ENCODE data around the gene SLC7A4. TPM values are rescaled to one million over a fixed set of nuclear protein-coding genes. Genes with fewer than 3 reads are reported as not detected.

The SLC7A4 gene
- total and polyA plus RNA-seq, 5 donors: 0.33 to 1.9 (median 0.59) TPM

DNA sequence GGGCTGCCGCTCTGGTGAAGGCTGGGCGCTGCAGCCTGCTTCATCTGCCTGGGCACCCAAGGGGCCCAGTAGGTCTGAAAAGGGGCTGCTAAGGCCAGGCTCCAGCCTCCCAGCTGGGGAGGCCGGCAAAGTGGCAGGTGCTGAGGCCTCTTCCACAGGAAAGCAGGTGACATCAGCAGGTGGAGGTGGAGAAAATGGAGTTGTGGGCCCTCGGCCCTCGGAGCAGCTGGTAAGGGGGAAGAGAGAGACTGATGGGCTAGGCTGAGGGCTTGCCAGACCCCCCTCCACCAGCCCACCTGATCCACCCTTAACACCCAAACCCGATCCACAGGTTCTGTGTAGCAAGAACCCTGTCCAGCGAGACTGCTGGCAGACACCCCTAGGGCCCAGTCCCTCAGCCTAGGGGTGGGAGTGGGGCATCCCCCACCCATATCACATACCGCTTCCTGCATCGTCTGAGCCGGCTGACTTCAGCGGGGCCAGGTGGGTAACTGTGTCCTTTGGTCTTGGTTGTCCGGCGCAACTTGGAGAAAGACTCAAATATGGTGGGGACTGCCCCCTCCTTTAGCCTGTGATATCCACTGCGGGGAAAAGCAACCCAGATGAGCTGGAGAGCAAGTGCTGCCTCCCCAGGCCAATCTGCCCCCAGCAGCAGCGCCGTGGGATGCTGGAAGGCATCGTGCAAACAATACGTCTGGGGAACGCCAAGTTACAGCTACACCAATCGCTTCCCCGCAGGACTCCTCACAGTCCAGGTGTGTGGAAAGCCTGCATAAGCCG lies 32.0 kb downstream of the SLC7A4 start:
- peak overlapping the region; percentile 86 for H3K27ac ChIP-seq (ENCODE audit: low read length)
- H3K4me3 ChIP-seq (ENCODE audit: low read length): peak overlapping the region; percentile 73
- peaks cover 7% of the 10 kb centered on the region for H3K4me1 ChIP-seq (ENCODE audit: control insufficient read depth, insufficient read depth, low read length)
- DNase-seq: peak in 2 of 3 donors; percentile 42 to 58
- ATAC-seq: no peak
- 57% methylated on average over 22 of the region's 22 CpGs for WGBS
- no peaks in the 10 kb centered on the region for H3K9me3 ChIP-seq (ENCODE audit: control insufficient read depth, low read length)
- H3K27me3 ChIP-seq (ENCODE audit: control insufficient read depth, insufficient read depth): no peaks in the 10 kb centered on the region
- intact Hi-C loops (cut with DNase I): no loop called here

DNA sequence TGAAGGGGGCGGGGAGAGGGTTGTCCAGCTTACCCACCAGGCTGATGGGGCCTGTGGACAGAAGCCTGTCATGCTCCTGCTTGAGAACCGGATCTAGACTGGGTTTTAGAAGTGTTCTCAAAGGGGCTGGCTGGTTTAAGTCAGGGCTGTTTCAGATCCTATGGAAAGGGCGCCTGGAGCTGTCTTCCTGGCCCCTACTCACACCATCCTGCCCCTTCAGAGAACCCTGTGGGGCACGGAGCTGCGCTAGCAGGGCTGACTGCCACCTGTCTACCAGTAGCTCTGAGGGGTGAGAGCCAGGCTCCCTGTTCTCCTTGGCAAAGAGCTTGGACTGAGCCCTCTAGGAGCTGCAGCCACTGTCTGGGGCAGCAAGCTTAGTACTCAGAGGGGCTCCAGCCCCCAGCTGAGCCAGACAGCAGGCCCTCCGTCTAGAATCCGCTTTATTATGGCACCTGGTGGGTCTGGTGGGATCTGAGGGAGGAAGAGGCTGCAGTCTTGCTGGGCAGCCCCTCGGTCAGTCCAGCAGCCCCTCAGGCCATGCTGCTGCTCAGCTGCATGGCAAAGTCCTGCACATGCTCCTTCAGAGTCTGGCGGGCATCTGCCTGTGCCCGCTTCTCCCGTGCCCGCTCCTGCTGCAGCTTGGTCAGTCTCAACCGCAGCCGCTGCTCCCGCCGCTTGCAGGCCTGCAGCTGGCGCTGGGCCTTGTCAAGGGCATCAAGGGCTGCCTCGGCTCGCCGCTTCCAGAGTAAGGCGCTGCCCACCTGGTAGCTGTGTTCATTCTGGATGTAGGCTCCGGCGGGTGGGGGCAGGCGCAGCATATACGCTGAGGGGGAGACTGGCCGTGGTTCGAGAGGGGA lies 32.8 kb downstream of the SLC7A4 start:
- no peak overlapping the region for H3K4me3 ChIP-seq (ENCODE audit: low read length)

DNA sequence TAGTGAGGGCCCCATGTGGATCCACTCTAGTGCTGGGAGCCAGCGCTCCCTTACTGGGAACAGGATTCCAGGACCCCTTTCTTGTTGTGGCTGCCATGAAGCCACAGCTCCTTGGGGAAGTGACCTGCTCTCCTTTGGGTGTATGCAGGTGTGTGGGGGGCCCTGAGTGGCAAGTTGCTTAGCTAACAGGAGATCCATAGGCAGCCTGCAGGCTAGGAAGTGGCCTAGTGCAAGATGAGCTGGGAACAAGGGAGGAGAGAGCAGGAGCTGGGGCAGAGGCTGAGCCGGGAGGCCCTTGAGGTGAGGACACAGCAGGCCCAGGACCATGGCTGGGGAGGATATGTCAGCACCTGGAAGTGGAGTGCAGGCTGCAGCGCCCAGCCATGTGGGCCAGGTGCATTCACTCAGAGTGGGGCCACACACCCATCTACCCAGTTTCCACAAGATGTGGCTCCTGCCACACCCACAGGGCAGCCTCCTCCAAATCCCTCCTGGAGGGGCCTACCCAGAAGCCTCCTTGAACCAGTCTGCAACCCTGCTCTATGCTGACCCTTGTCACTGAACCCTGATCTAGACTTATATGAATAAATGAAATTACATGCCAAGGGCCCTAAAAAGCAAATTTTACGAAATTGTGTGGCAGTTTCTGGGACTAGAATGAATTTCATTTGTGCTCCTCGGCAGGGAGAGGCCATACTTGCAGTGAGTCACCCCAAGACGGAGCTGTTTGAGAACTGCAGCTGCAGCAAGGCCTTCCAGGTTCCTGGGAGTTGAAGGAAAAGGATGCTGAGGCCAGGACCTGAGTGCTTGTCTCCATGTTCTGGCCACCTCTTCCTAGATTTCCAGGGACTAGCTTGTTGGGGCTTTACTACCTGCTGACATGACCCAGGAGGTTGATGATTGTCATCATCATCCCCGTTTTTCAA lies 33.7 kb downstream of the SLC7A4 start:
- H3K27me3 ChIP-seq (ENCODE audit: control insufficient read depth, insufficient read depth): no peaks in the 10 kb centered on the region
- ATAC-seq (no peak), DNase-seq (peak in 2 of 3 donors; percentile 35 to 45)
- 62% methylated on average over 7 of the region's 7 CpGs for WGBS
- H3K27ac ChIP-seq (ENCODE audit: low read length): no peak overlapping the region
- intact Hi-C loops (cut with DNase I): no loop called here
- peaks cover 7% of the 10 kb centered on the region for H3K4me1 ChIP-seq (ENCODE audit: control insufficient read depth, insufficient read depth, low read length)
- no peak overlapping the region for H3K4me3 ChIP-seq (ENCODE audit: low read length)
- no peaks in the 10 kb centered on the region for H3K9me3 ChIP-seq (ENCODE audit: control insufficient read depth, low read length)

More for the DNA sequence above, 32.8 kb downstream of the SLC7A4 start:
- ATAC-seq (no peak), DNase-seq (peak in 2 of 3 donors; percentile 60 to 64)
- 88% methylated on average over 27 of the region's 27 CpGs for WGBS
- Histone ChIP-seq H3K4me1 (ENCODE audit: control insufficient read depth, insufficient read depth, low read length) (peaks cover 7% of the 10 kb centered on the region), H3K27me3 (ENCODE audit: control insufficient read depth, insufficient read depth) (no peaks in the 10 kb centered on the region), H3K9me3 (ENCODE audit: control insufficient read depth, low read length) (no peaks in the 10 kb centered on the region), H3K27ac (ENCODE audit: low read length) (no peak overlapping the region)
- intact Hi-C loops (cut with DNase I): no loop called here

DNA sequence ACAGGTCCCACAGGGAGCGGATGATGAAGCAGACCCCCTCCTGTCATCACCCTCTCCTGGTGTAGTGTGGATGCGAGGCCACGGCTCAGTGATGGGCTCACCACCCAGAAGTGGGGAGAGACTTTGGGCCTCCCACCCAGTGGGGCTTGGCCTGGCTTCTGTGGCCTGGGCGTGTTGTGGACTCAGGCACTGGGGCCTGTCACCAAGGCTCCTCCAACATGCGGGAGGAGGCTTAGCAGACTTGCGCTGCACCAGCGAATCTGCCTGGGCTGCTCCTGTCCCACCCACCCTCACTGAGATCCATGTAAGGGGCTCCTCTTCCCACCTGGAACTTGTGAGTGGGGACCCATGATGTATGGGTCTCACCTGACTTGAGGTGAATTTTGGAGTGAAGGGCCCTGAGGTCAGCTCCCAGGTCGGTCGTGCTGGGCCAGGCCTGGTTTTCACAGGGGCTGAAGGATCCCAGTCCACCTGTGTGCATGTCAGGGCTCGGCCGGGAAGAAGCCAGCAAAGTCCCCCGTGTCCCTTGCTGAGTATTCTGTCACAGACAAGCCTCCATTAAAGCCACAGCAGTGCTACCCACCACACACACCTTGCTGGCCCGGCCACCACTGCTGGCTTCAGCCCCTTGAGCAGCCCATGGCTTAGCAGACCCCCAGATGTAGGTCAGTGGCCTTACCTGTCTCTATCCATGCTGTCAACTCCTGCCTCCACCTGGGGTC lies 34.7 kb downstream of the SLC7A4 start:
- WGBS: 76% methylated on average over 13 of the region's 13 CpGs
- Histone ChIP-seq H3K27me3 (ENCODE audit: control insufficient read depth, insufficient read depth) (no peaks in the 10 kb centered on the region), H3K27ac (ENCODE audit: low read length) (no peak overlapping the region), H3K9me3 (ENCODE audit: control insufficient read depth, low read length) (no peaks in the 10 kb centered on the region), H3K4me3 (ENCODE audit: low read length) (no peak overlapping the region), H3K4me1 (ENCODE audit: control insufficient read depth, insufficient read depth, low read length) (peaks cover 7% of the 10 kb centered on the region)
- intact Hi-C loops (cut with DNase I): no loop called here
- DNase-seq: peak; percentile 14 to 42 (median 37)
- no peak for ATAC-seq

DNA sequence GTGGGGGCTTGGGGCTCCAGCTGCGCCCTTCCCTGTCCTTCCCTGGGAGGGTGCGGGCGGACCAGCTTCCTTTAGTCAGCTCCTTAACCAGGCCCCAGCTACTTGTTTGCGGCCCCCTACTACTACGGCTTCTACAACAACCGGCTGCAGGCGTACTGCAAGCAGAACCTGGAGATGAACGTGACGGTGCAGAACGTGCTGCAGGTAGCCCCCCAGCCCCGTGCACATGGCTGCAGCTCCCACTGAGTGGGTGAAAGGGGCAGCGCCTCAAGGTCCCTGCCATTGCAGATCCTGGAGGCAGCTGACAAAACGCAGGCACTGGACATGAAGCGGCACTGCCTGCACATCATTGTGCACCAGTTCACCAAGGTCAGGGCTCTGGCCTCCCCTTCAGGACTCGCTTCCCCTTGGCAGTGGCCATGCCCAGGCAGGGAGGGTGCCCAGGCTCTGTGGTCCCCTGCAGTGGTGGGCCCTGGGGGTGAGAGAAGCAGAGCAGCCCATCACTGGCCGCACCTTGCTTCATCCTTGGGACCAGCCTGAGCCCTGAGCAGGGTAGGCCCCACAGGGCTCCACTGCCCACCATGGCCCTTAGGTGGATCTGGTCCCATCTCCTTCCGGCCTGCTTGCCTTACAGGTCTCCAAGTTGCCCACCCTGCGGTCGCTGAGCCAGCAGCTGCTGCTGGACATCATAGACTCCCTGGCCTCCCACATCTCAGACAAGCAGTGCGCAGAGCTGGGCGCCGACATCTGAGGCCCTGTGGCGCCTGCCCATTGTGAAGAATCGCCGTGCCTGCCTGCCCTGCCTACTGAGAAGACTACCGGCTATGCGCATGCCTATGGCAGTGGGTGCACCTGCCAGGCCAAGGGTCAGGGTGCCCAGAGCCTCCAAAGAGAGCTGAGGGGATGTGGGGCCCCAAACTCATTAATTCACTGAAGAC lies 35.5 kb downstream of the SLC7A4 start:
- ATAC-seq (no peak), DNase-seq (peak in 2 of 3 donors; percentile 60 to 61)
- H3K27me3 ChIP-seq (ENCODE audit: control insufficient read depth, insufficient read depth): no peaks in the 10 kb centered on the region
- intact Hi-C loops (cut with DNase I): no loop called here
- WGBS: 85% methylated on average over 27 of the region's 27 CpGs
- H3K4me3 ChIP-seq (ENCODE audit: low read length): no peak overlapping the region
- H3K9me3 ChIP-seq (ENCODE audit: control insufficient read depth, low read length): no peaks in the 10 kb centered on the region
- H3K27ac ChIP-seq (ENCODE audit: low read length): no peak overlapping the region
- H3K4me1 ChIP-seq (ENCODE audit: control insufficient read depth, insufficient read depth, low read length): peaks cover 7% of the 10 kb centered on the region

DNA sequence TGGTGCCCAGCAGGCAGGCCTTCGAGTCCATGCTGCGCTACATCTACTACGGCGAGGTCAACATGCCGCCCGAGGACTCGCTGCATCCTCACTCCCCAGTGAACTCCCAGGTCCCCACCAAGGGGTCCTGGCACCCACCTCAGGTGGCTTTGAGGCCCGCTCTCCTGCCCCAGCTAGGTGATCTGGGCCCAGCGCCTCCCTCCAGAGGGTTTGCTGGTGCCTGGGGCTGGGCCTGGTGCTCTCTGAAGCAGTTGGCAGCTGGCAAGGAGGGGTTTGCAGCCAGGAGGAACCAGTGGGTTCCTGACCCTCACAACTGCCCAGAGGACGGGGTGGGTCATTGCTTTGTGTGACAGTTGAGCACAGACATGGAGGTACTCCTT lies 36.3 kb downstream of the SLC7A4 start:
- Histone ChIP-seq H3K27me3 (ENCODE audit: control insufficient read depth, insufficient read depth) (no peaks in the 10 kb centered on the region), H3K4me1 (ENCODE audit: control insufficient read depth, insufficient read depth, low read length) (peaks cover 7% of the 10 kb centered on the region), H3K27ac (ENCODE audit: low read length) (no peak overlapping the region), H3K4me3 (ENCODE audit: low read length) (no peak overlapping the region), H3K9me3 (ENCODE audit: control insufficient read depth, low read length) (no peaks in the 10 kb centered on the region)
- 90% methylated on average over 10 of the region's 10 CpGs for WGBS
- DNase-seq (peak in 2 of 3 donors; percentile 44 to 51), ATAC-seq (no peak)
- intact Hi-C loops (cut with DNase I): no loop called here

DNA sequence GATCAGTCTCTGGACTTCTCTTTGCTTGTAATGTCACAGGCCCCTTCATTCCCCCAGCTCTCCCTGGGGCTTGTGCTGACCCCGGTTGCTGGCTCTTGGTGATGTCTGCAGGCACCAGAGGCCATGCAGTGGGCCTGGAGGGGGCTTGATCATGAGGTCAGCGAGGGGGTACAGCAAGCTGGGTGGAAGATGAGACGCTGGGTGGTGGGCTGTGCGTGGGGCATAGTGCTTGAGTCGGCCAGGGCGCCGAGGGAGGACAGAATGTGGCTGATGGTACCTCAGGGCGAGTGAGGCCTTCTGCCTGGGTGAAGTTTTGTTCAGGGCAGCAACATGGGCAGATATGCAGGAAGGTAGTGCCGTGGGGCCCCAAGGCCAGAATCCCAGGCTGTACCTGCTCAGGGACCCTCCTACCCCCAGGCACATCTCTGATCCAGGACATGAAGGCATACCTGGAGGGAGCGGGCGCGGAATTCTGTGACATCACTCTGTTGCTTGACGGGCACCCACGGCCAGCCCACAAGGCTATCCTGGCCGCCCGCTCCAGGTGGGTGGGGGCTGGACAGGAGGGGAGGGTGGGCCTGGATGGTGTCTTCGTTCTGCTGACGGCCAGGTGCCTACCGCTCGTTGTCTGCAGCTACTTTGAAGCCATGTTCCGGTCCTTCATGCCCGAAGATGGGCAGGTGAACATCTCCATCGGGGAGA lies 36.9 kb downstream of the SLC7A4 start:
- no peak for ATAC-seq
- no peaks in the 10 kb centered on the region for H3K27me3 ChIP-seq (ENCODE audit: control insufficient read depth, insufficient read depth)
- peak; percentile 14 to 57 (median 47) for DNase-seq
- no peak overlapping the region for H3K27ac ChIP-seq (ENCODE audit: low read length)
- no peak overlapping the region for H3K4me3 ChIP-seq (ENCODE audit: low read length)
- no peaks in the 10 kb centered on the region for H3K9me3 ChIP-seq (ENCODE audit: control insufficient read depth, low read length)
- 91% methylated on average over 23 of the region's 23 CpGs for WGBS
- intact Hi-C loops (cut with DNase I): no loop called here
- peaks cover 2% of the 10 kb centered on the region for H3K4me1 ChIP-seq (ENCODE audit: control insufficient read depth, insufficient read depth, low read length)

DNA sequence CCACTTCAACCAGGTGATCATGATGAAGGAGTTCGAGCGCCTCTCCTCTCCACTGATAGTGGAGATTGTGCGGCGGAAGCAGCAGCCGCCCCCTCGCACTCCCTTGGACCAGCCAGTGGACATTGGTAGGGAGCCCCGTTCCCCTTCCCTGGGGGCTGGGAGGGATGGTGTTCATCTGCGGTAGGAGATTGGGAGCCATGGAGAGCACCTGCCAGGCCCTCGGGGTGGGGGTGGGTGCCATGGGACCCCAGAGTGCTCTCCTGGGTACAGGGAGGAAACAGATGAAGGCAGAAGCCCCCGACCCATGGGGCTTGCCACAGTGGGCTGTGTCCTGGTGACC lies 37.5 kb downstream of the SLC7A4 start:
- intact Hi-C loops (cut with DNase I): no loop called here
- no peak overlapping the region for H3K4me3 ChIP-seq (ENCODE audit: low read length)
- no peaks in the 10 kb centered on the region for H3K27me3 ChIP-seq (ENCODE audit: control insufficient read depth, insufficient read depth)
- H3K9me3 ChIP-seq (ENCODE audit: control insufficient read depth, low read length): no peaks in the 10 kb centered on the region
- H3K27ac ChIP-seq (ENCODE audit: low read length): no peak overlapping the region
- no peak for ATAC-seq
- H3K4me1 ChIP-seq (ENCODE audit: control insufficient read depth, insufficient read depth, low read length): no peaks in the 10 kb centered on the region
- peak in 1 of 3 donors; percentile 6 for DNase-seq
- 90% methylated on average over 10 of the region's 10 CpGs for WGBS

DNA sequence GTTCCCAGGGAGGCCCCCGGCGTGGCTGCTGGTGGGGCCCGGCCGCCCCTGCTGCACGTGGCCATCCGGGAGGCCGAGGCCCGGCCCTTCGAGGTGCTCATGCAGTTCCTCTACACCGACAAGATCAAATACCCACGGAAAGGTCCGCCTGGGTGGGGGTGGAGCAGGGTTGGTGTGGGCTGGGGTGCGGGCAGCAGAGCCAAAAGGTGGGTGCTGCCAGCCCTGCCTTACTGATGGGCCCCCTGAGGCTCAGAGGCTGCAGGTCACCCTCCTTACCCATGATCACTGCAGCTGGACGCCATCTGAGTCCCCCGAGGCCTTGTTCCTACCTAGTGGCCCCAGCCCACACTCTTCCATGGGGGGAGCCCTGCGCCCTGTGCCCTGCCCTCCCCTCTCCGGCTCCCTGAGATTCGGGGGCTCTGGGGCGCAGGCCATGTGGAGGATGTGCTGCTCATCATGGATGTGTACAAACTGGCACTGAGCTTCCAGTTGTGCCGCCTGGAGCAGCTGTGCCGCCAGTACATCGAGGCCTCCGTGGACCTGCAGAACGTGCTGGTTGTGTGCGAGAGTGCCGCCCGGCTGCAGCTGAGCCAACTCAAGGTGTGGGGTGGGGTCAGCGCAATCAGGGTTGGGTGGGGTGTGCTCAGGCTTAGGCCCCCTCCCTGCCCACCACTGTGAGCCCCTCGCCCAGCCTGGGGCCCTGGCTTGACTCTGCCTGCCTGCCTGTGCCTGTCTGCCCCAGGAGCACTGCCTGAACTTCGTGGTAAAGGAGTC lies 38.0 kb downstream of the SLC7A4 start:
- intact Hi-C loops (cut with DNase I): no loop called here
- no peaks in the 10 kb centered on the region for H3K27me3 ChIP-seq (ENCODE audit: control insufficient read depth, insufficient read depth)
- H3K9me3 ChIP-seq (ENCODE audit: control insufficient read depth, low read length): no peaks in the 10 kb centered on the region
- H3K4me3 ChIP-seq (ENCODE audit: low read length): no peak overlapping the region
- ATAC-seq (no peak), DNase-seq (peak; percentile 14 to 56 (median 42))
- no peaks in the 10 kb centered on the region for H3K4me1 ChIP-seq (ENCODE audit: control insufficient read depth, insufficient read depth, low read length)
- WGBS: 90% methylated on average over 30 of the region's 30 CpGs
- H3K27ac ChIP-seq (ENCODE audit: low read length): no peak overlapping the region

Data from right cardiac atrium (tissue), 5 donors.